ENCODE measurements around the gene GALNT10.

Gene GALNT10

DNA sequence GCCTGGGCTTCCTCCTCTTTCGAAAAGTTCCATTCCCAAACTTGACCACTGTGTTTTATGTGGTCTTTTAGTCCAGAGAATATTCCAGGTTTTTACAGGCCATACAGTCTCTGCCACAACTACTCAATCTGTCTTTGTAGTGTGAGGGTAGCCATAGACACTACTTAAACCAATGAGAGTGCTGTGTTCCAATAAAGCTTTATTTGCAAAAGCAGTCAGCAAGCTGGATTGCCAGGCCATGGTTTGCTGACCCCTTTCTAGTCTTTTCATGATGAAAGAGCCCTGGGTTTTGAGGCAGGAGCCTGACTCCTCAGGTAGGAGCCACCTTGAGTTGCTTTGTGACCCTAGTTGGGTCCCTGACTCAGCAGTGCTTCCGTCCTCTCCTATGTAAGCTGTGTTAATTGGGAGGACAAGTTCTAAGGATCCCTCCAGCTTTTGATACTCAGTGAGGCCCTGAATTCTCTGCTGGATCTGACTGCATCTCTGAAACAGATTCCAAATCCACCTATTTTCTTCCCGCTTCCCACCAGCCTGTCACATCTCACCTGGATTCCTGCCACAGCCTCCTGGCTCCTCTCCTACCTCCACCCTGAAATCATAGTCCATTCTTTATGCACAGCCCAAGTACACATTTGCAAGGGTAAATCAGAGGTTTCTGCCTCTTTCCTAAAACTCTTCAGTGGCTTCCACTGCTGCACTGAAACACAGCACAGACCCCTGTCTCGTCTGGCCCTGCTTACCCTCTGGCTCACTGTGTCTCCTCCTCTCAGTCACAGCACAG lies 13.5 kb downstream of the GALNT10 start:
- DNase-seq (ENCODE audit: low read depth), result no peak

DNA sequence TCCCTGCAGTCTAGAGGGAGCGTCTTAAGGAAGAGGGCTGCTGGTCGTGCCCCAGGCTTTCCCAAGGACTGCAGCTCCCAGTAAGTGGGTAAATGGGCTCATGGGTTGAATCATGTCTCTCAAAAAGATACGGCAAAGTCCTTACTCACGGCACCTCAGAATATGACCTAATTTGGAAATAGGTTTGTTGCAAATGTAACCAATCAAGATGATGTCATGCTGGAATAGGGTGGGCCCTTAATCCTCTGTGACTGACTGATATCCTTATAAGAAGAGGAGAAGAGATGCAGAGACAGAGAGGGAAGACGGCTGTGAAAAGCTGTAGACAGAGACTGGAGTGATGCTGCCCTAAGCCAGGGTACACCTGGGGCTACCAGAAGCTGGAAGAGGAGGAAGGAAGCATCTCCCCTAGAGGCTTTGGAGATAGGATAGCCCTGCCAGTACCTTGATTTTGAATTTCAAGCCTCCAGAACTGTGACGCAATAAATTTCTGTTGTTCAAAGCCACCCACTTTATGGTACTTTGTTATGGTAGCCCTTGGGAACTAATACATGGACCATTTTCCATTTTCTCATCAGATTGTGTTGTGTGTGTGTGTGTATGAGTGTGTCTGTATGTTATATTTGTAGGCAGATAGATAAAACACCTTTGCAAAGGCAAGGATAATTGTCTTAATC lies 15.0 kb downstream of the GALNT10 start:
- no peak for DNase-seq (ENCODE audit: low read depth)

GRCh38 chr5:154206311-154206710 lies 15.8 kb downstream of the GALNT10 start:
- no peak for DNase-seq (ENCODE audit: low read depth)

- DNase-seq (ENCODE audit: low read depth), result no peak
Observed at GRCh38 chr5:154207204-154207603, 16.7 kb downstream of the GALNT10 start.

DNA sequence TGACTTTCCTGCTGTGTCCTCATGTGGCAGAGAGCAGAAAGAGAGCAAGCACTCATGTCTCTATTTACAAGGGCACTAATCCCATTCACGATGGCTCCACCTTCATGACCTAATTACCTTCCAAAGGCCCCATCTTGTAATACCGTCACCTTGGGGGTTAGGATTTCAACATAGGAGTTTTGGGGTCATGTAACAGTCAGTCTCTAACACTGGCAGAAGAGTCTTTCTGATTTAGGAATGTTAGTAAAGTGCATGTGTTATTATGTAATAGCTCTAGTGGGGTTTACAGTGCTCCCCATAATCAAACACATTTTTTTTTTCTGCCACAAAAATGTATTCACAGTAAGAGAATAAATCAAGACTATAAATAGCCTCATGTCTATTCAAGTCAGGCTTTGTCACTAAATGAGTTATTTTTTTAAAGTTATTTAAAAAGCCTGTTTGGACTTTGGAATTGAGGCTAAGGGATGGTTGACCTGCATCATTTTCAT lies 19.1 kb downstream of the GALNT10 start:
- no peak for DNase-seq (ENCODE audit: low read depth)

DNA sequence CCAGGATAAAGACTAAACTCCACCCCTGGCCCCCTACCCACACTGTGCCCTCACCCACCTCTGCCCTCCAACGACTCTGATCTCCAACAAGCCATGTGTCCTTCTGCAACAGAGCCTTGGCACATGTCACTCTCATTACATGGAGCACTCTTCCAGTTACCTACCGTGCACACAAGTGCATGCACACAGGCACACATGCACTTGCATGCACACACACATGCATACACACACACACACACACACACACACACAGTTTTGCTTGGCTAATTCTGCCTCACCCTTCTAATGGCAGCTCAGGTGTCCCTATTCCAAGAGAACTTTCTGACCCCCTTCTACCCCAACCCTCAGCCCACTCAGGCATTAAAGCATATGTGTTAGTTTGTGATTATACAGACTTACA lies 19.6 kb downstream of the GALNT10 start:
- DNase-seq (ENCODE audit: low read depth), result no peak

- no peak for DNase-seq (ENCODE audit: low read depth)
Observed at GRCh38 chr5:154211641-154212390, 21.3 kb downstream of the GALNT10 start.

DNA sequence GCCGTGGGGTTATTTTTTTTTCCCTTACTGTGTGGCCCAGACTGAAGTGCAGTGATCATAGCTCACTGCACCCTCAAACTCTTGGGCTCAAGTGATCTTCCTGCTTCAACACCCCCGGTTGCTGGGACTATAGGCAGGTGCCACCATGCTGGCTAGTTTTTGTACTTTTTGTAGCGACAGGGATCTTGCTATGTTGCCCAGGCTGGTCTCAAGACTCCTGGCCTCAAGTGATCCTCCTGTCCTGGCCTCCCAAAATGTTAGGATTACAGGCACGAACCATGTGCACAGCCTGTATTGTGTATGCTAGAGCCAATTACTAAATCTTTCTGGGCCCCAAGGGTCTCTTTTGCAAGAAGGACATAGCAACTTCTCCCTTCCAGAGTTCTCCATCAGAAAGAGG lies 23.1 kb downstream of the GALNT10 start:
- DNase-seq (ENCODE audit: low read depth), result no peak

- DNase-seq (ENCODE audit: low read depth), result no peak
Observed at GRCh38 chr5:154214371-154215106, 24.0 kb downstream of the GALNT10 start.

DNA sequence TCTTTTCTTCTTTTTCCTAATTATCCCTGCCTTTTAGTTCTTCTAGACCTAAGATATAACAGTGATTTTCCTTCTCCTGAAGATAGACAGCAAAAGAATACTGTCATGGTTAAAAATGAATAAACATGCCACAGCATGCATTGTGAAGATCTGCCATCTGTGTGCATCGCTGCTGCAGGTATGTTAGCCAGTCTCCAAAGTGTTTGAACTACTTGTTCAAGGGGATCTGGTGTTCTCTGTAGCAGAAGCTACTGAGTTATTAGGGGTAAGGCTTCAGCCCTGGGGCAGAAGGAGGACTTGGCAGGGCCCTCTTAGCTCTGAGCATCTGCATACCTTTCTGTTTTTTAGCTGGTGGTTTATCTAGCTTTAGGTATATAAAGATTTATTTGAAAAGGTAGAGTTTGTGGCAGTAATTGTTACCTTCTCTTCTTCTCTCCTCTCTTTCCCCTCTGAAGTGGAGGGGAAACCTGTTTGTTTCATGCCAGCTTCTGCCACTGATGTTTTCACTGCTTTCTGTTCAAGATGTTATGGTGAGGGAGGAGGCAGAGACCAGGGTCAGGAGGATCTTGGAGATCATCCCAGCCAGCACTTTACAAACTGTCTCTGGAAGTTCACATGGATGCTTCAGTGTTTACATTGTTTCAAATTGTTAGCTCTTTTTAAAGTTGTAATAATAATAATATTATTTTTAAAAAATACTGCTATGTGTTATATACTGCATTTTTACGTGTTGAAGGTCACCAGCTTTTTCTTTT lies 25.2 kb downstream of the GALNT10 start:
- no peak for DNase-seq (ENCODE audit: low read depth)

DNA sequence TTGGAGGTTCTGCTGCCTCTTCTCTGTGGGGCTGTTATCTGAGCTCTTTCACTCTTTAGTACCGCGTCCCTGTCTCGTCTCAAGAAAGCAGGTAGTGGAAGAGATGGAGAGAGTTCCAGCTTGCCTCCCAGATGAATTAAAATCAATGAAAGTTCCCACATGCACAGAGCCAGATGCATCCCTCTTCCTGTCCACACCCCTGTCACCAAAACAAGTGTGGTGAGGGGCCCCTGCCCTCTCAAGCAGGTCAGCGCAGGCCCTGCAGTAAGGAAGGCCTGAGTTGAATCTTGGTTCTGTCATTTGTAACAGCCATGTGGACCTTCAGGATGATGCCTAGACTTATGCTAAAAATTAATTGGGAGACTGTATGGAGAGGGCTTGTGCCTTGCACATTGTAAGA lies 26.9 kb downstream of the GALNT10 start:
- DNase-seq (ENCODE audit: low read depth), result no peak

DNA sequence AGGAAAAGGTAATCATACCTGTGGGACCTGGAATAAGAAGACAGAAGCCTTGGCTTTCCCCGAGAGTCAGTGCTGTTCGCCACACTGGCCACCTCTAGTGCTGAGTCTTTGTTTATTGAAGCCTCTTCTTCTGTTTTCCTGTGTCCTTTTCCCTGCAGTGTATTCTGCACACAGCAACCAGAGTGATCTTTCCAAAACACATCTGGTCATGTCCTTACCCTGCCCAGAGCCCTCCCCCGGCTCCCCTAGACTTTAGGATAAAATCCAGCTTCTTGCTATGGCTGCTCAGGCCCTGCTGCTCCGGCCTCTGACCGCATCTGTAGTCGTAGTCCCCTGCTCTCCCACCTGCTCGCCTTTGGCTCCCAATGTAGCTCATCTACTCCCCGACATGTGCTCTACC lies 28.3 kb downstream of the GALNT10 start:
- DNase-seq (ENCODE audit: low read depth), result no peak

DNA sequence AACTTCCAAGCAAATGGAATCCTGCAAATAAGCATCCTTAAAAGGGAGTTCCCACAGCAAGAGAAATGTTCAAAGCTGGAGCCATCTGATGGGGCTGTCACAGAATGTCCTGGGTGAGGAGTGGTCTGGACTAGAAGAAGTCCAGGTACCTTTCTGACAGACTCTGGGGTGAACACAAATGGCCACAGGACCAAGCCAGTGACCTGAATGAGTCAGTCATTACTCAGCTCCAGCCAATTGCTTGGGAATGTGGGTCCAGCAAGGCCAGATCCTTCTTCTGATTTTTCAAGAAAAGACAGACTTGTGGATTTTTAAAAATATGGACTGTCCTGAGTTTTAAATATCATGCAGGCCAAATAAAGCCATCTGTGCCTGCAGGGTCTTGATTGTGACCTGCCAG lies 30.1 kb downstream of the GALNT10 start:
- no peak for DNase-seq (ENCODE audit: low read depth)

- DNase-seq (ENCODE audit: low read depth), result peak; percentile 35
Observed at GRCh38 chr5:154221371-154221896, 30.9 kb downstream of the GALNT10 start.

- DNase-seq (ENCODE audit: low read depth), result no peak
Observed at GRCh38 chr5:154222414-154222813, 31.9 kb downstream of the GALNT10 start.

- no peak for DNase-seq (ENCODE audit: low read depth)
Observed at GRCh38 chr5:154223320-154223719, 32.8 kb downstream of the GALNT10 start.

DNA sequence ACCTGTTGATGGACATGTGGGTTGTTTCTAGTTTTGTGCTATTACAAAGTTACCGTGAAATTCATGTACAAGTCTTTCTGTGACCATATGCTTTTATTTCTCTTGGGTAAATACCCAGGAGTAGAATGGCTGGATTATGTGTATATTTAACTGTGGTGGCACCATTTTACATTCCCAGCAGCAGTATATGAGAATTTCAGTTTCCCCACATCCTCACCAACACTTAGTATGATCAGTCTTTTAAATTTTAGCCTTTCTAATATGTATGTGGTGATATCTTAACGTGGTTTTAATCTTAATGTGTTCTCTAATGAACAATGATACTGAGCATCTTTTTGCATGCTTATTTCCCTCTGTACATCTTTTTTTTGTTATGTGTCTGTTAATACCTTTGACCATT lies 36.6 kb downstream of the GALNT10 start:
- no peak for DNase-seq (ENCODE audit: low read depth)

DNA sequence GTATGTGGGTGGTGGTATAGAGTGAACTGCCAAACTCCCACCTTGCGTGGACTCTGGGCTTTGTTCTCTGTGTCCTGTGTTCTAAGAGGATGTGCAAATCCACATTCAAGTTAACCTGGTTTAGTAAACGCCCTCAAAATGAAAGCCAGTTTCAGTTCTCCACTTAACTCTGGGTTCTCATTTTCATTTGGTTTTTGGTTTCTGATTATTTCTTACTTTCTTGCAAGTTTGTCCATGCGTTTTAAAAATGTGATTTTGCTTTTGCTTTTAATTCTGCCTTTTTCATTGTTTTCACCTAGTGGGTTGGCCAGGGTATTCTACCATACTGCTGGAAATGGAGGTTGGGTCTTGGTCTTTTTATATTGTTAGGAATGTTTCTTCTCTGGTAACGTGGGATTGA lies 38.2 kb downstream of the GALNT10 start:
- DNase-seq (ENCODE audit: low read depth), result no peak

GRCh38 chr5:154230526-154230925 lies 40.0 kb downstream of the GALNT10 start:
- DNase-seq (ENCODE audit: low read depth), result no peak

DNA sequence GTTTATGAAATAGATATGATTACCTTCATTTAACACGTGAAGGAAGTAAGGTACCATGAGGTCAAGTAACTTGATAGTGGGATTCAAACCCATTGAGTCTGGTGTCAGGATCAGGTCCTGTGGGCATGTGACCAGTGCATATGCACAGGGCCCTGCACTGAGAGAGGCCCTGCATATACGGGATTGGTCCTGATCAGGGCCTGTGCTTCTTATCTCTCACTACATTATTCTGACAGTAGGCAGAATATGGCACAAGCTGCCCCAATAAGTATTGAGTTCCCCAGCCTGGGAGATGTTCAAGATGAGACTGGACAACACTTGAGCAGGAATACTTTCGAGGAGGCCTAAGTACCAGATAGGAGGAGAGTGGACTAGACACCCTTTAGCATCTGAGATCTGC lies 44.0 kb downstream of the GALNT10 start:
- no peak for DNase-seq (ENCODE audit: low read depth)

GRCh38 chr5:154236011-154236410 lies 45.5 kb downstream of the GALNT10 start:
- DNase-seq (ENCODE audit: low read depth), result no peak

Measured in activated T-cell treated with anti-CD3 and anti-CD28 coated beads for 1 hour (primary cell).